Stimulated activated naive CD8-positive, alpha-beta T cell treated with anti-CD3 and anti-CD28 coated beads, Interleukin-15, Interleukin-2, amounts not matched to agents 100 U/mL and 50 U/mL, for 24 hours (primary cell): ENCODE results near the gene MDGA2.
"Not testable (repeated sequence)": the region's sequence is repeated elsewhere in the genome, so short reads cannot be mapped to it uniquely, and the experiment has no call there.

ENCODE experiments used
- ATAC-seq: fragments of 150-1000 bp; cut with Tn5 transposase; one replicate; pipeline ENCODE4 v1.10.0; 2021
- DNase-seq: peaks from one replicate; pipeline ENCODE4 v3.0.0; 2021

MDGA2 gene

GRCh38 chr14:47675466-47676314 lies at the start of gene MDGA2:
TSS of gene MDGA2 (minus strand) at chr14:47675605.
- peak; percentile 19 for ATAC-seq
- peak; percentile 6 for DNase-seq

DNA sequence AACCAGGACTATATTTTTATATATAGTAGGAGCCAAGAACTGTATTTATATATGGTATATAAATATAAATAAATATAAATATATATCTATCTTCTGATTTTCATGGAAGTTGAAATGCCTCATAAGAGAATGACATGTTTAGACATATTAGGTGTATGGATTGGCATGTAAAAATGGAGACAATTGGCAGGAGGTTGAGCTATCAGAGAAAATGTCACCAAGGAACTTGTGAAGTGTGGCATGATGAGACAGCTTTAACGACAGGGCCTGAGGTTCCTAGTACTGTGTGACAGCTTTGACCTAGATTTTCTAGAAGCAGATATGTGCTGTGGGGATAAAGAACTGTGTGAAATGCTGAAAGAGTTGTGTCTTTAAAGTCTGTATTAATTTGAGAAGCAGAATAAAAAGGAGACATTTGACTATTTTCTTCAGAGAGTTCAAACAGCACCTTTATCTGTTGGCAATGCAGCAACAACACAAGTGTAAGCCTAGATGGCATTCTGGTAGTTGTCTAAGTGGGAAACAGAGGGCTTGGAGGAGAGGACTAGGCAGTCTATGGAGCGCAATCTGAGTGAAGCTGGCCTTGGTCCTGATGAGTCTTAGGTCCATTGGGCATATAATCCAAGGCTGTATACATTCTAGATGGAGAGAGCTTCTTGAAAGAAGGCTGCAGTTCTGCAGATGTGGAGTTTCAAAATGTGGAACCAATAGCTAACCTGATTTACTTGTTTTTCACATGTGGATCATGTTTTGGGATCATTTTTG lies 47.7 kb upstream of the MDGA2 start:
- DNase-seq (no peak), ATAC-seq (no peak)

GRCh38 chr14:47720281-47720680 lies 44.9 kb upstream of the MDGA2 start:
- DNase-seq (no peak), ATAC-seq (no peak)

DNA sequence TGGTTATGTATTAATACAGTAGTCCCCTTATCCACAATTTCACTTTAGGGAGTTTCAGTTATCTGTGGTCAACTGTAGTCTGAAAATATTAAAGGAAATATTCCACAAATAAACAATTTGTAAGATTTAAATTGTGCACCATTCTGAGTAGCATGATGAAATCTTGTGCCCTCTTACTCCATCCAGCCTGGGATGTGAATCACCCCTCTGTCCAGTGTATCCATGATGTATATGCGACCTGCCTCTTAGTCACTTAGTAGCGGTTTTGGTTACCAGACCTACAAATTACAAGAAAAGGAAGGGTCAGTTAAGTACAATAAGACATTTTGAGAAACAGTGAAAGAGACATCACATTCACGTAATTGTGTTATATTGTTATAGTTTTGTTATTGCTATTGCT lies 39.9 kb upstream of the MDGA2 start:
- DNase-seq (no peak), ATAC-seq (no peak)

DNA sequence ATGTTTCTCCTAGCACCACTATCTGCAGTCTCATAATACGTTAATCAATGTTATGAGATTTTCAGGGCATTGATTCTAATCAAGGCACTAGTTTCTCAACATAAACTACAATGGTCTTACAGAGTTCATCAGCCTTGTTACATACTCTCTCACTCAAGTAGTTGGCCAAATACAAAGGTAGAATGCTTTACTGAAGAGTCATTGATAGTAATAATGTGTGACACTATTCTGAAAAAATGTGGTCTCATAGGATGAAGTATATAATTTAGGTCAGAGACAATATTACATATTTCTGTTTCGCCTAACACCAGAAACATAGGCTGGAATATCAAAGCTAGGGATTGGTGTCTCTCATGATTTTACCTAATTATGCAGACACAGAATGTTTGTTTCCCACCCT lies 35.2 kb upstream of the MDGA2 start:
- DNase-seq, result no peak
- no peak for ATAC-seq

DNA sequence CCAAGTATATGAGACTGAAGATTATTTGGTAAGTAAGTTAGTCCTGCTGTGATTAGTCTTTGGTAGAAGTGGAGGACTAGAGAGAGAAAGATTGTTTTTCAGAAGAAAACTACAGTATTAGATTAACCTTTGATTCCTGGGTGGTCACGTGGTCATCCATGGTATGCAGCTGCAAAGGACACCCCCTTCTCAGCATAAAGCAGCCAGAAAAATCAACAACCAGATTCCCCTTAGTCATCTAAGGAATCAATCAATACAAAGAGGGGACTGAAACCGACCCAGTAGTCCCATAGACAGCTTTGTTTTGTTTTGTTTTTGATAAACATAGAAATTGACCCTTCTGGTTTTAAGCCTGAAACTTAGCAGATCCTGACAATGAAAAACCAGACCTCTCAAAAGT lies 30.3 kb upstream of the MDGA2 start:
- DNase-seq (no peak), ATAC-seq (no peak)

GRCh38 chr14:47691829-47692228 lies 16.4 kb upstream of the MDGA2 start:
- DNase-seq, result no peak
- ATAC-seq, result no peak

DNA sequence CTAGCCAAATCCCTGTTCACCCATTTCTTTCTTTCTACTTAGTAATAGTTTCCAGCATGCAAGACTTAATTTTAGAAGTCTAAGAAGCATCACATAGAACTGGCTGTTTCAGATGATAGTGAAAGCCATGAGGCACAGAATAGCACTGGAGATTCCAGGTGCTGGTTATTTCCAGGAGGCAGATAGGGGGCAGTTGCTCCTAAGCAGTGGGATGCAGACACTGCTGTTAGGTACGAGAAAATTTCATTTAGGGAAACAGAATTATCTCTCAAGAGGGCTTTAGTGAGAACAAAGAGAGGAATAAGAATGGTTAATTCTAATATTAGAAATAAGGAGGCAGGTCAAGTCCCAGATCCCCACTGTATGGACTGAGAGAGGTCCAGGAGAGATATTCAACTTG lies 3.6 kb upstream of the MDGA2 start:
- ATAC-seq, result no peak
- no peak for DNase-seq

DNA sequence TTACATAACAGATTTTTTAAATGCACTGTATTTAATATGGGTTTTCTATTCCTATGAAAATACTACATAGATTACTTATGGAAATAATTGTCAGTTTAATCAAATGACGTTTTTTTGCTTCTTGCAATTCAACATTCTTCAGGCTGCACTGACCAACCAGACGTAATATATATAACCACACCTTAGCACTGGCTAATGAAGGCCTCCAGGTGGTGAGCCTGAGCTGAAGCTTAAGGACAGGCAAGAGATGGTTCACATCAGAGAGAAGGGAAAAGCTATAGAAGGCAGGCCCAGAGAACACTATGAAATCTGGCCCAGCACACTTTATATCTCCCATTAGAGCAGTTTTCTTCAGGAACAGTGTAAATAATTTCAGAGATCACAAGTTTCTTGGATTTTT lies 2.8 kb upstream of the MDGA2 start:
- DNase-seq (no peak), ATAC-seq (no peak)

GRCh38 chr14:47676315-47676617 lies 861 bp upstream of the MDGA2 start:
- DNase-seq (no peak), ATAC-seq (no peak)

- ATAC-seq (no peak), DNase-seq (no peak)
Observed at GRCh38 chr14:47674543-47675465, 601 bp downstream of the MDGA2 start.

DNA sequence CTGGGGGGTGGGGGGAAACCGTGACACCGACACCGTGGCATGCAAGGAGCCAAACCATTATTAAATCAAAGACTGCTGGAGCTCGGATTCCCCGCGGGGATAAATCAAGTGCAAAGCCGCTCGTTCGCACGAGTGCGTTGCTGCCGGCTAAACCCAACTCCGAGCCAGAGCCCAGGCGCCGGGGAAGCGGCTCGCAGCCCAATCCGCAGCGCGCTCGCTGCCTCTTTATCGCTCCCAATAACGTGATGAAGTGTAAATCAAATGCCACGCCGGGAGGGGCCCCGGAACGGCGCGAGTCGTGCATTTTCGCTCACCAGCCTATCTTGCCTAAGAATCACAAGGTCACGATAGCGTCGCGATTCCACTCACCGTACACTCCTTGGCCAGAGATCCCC lies 1.3 kb downstream of the MDGA2 start:
- DNase-seq (no peak), ATAC-seq (no peak)

GRCh38 chr14:47665337-47666134 lies 9.9 kb downstream of the MDGA2 start:
- no peak for ATAC-seq

DNA sequence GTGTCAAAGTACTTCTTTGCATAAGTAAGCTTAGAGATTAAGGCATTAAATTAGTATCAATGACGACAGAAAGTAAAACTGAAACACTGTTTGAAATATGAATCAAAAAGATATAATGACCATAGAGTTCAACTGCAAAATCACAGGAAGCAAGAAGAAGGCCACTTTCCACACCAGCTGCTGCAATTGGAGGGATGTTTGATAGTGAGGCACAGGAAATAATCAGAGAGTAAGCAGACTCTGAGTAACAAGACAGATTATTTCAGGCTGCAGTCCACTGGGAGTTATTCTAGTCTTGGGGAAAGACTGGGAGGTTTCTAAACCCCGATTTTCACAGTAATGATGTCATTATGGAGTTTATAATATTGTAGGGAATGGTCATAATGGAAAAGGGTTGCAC lies 12.9 kb downstream of the MDGA2 start:
- no peak for ATAC-seq

More at GRCh38 chr14:47665337-47666134, 9.9 kb downstream of the MDGA2 start:
- DNase-seq, result no peak

GRCh38 chr14:47660158-47660557 lies 15.2 kb downstream of the MDGA2 start:
- ATAC-seq (no peak), DNase-seq (no peak)

More for the DNA sequence above, 12.9 kb downstream of the MDGA2 start:
- no peak for DNase-seq

- ATAC-seq (no peak), DNase-seq (no peak)
Observed at GRCh38 chr14:47658041-47658440, 17.4 kb downstream of the MDGA2 start.

GRCh38 chr14:47657143-47657542 lies 18.3 kb downstream of the MDGA2 start:
- ATAC-seq, result no peak
- no peak for DNase-seq

DNA sequence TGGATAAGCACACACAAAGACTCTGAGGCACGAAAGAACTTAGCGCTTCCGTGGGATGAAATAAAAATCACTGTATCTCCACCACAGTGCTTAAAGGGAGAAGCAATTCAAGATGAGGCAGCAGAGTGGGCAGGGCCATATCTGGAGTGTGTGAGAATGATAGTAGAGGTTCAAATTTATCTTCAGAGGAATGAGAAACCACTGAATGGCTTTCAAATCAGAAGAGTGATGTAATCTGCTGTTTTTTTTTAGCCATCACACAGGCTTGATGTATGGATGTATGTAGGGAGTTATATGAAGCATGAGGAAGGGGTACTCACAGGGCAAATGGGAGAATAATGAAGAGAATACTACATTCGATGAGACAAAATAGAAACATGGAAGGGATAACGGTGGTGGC lies 24.1 kb downstream of the MDGA2 start:
- ATAC-seq, result no peak

DNA sequence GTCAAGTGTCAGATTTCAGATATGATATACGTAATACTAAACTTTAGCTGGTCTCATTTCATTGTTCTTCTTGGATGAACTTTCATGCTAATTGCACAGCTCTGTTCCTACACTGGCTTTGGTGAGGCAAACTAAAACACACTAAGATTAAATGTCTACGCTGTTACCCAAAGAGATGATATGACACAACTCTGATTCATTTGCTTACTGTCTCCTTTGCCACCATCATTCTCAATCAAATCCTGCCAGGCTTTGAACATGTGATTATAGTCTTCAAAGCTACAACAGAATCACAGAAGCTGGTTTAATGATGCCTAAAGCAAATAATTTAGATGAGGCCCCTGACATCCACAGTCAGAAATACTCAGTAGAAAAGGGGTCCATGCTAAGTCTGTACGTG lies 37.7 kb downstream of the MDGA2 start:
- no peak for ATAC-seq
- DNase-seq, result no peak

More for the DNA sequence above, 24.1 kb downstream of the MDGA2 start:
- DNase-seq, result no peak

DNA sequence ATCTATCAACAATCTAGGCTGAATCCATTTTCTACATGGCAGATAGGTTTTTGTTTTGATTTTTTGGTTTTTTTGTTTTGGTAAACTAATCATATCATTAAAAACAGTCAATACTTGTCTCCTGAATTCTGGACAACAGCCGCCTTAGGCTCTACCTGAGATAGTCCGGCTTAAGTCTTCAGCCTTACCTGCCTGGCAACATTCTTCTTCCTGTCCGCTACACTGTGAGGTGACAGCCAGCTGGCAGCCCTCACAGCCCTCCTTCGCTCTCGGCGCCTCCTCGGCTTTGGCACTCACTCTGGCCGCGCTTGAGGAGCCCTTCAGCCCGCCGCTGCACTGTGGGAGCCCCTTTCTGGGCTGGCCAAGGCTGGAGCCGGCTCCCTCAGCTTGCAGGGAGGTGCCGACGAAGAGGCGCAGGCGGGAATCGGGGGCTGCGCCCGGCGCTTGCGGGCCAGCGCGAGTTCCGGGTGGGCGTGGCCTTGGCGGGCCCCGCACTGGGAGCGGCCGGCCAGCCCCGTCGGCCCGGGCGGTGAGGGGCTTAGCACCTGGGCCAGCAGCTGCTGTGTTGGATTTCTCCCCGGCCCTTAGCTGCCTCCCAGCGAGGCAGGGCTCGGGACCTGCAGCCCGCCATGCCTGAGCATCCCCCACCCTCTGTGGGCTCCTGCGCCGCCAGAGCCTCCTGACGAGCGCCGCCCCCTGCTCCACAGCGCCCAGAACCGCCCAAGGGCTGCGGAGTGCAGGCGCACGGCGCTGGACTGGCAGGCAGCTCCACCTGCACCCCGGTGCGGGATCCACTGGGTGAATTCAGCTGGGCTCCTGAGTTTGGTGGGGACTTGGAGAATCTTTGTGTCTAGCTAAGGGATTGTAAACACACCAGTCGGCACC lies 49.0 kb downstream of the MDGA2 start:
- ATAC-seq (no peak), DNase-seq (no peak)

DNA sequence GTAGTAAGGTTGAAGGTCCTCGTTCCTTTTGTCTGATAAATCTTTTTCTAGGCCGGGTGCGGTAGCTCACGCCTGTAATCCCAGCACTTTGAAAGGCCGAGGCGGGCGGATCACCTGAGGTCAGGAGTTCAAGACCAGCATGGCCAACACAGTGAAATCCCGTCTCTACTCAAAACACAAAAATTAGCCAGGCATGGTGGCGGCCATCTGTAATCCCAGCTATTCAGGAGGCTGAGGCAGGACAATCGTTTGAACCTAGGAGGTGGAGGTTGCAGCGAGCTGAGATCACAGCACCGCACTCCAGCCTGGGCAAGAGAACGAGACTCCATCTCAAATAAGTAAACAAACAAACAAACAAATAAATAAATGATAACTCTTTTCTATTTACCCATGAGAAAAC lies 51.3 kb downstream of the MDGA2 start:
- not testable (repeated sequence) for DNase-seq, ATAC-seq
